HG02623 (cell line): ENCODE measurements around the gene TICAM1.

ENCODE experiments used
- ATAC-seq: cut with Tn5 transposase; IDR thresholded peaks from one replicate; pipeline ENCODE4 v1.9.1; 2021; ENCODE audit warnings: moderate library complexity; ENCODE audit not compliant: unreplicated experiment

Gene TICAM1

DNA sequence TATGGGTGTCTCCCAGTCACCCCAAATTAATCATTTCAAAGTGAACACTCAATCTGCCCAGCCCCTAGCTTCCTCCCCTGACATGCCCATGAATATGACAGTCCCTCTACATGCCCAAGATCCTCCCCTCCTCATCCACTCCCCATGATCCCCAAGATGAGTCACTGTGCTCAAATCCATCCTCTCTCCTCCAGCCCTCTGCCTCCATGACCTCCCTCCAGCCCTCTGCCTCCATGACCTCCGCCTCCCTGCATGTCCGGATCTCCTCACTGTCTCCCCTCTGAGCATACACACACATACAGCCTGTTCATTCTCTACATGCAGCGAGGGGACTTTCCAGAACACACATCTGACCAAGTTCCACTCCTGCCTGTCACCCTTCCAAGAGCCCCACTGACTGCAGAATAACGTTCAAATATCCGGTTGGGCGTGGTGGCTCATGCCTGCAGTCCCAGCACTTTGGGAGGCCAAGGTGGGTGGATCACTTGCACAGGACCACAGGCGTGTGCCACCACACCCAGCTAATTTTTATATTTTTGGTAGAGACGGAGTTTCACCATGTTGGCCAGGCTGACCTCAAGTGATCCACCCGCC lies 58.4 kb downstream of the TICAM1 start:
- no peak for ATAC-seq

DNA sequence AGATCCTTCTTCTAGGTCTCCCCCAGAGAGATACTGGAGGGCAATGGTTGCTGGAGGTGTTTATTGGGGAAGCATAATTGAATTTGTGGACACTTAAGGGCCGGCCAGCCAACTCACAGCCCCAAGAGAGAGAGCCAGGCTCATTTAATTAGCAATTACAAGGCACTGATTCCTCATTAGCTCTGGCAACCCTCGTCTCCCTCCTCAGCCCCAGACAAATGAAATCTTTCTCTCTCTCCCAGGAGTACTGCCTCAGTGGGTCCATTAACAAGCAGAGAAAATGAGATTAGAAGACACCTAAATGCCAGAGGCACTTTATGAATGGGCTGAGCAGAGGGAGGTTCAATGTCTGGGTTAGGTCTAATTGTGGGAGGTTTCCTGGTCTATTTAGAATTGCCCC lies 58.9 kb downstream of the TICAM1 start:
- ATAC-seq: no peak

DNA sequence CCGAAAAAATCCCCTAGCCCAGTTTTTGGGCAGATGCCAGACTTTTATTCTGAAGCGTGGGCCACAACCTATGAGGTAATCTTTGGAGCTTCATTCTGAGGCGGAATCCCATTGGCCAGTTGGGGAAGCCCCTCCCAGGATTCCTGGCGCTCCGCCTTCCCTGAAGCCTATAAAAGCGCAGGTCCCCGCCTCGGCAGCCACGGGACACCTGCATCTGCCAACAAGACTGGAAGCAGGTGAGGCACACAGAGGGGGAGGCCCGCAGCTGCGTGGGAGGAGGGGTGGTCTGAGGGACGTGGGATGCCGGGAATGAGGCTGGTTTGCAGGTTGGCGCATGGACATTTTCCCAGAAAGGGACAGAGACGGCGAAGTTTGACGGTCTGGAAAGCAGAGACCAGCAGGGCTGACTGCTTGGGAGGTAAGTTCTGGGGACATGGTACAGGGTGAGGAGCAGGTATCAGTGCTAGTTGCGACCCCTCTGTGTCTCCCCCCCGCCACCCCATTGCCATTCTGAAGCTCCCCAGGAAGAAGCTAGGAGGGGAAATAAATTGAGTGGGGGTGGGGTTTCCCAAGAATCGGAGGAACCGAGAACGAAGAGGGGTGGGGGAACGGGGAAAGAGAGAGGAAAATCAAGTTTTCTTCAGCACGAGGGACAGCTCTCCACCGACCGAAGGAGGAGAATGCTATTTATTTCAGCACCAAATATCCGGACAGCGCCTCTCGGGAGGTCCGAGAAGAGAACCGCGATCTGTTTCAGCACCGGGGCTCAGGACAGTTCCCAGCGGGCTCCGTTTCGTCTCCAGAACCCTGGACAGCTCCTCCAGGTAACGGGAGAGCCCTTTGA lies 62.4 kb downstream of the TICAM1 start:
- no peak for ATAC-seq
